Fibroblast of lung (primary cell): ENCODE results near the gene XYLT1. TPM values are rescaled to one million over a fixed set of nuclear protein-coding genes. Genes with fewer than 3 reads are reported as not detected.

Experiments
- DNase-seq, 2 donors: peaks; one replicate each; pipeline versions ENCODE4 v3.0.0 to v3.0.0-alpha.2; 2010; ENCODE audit warnings: low read depth in 2 of 2
- H2AFZ ChIP-seq: 2 replicates; pipeline ENCODE4 v1.5.1; 2012; ENCODE audit warnings: low read length, control low read depth, inconsistent platforms
- H3K27ac ChIP-seq: 2 replicates; pipeline ENCODE4 v1.5.1; 2011; ENCODE audit warnings: low read length, control low read depth; ENCODE audit not compliant: insufficient read depth
- H3K27me3 ChIP-seq: 2 replicates; pipeline ENCODE4 v1.5.1; 2011; ENCODE audit warnings: mild to moderate bottlenecking, low read length; ENCODE audit not compliant: control insufficient read depth, insufficient read depth
- H3K36me3 ChIP-seq: 2 replicates; pipeline ENCODE4 v1.5.1; 2011; ENCODE audit warnings: low read length; ENCODE audit not compliant: control insufficient read depth, insufficient read depth
- H3K4me1 ChIP-seq: 2 replicates; pipeline ENCODE4 v1.5.1; 2011; ENCODE audit warnings: low read length; ENCODE audit not compliant: control insufficient read depth, insufficient read depth; ENCODE audit errors: extremely low read depth
- H3K4me2 ChIP-seq: 2 replicates; pipeline ENCODE4 v1.5.1; 2011; ENCODE audit warnings: low read length, control low read depth; ENCODE audit not compliant: insufficient read depth; ENCODE audit errors: extremely low read depth
- H3K4me3 ChIP-seq, 4 experiments: fragments of 200-600 bp in 1 of 4; sonication (generic) in 1 of 4; replicated peaks in 1 of 4; 2 replicates each; pipeline ENCODE4 v1.5.1; 2011 to 2016; ENCODE audit warnings: low read length in 4 of 4, low read depth in 3 of 4, mild to moderate bottlenecking in 3 of 4, control low read depth in 2 of 4, inconsistent platforms in 1 of 4, mixed read lengths in 1 of 4; ENCODE audit not compliant: insufficient read depth in 1 of 4; ENCODE audit errors: control extremely low read depth in 1 of 4
- H3K79me2 ChIP-seq: 2 replicates; pipeline ENCODE4 v1.5.1; 2012; ENCODE audit warnings: mild to moderate bottlenecking, low read length, inconsistent platforms; ENCODE audit not compliant: control insufficient read depth, insufficient read depth
- H3K9ac ChIP-seq: 2 replicates; pipeline ENCODE4 v1.5.1; 2011; ENCODE audit warnings: mild to moderate bottlenecking, low read length, control low read depth; ENCODE audit not compliant: insufficient read depth
- H3K9me3 ChIP-seq: 2 replicates; pipeline ENCODE4 v1.5.1; 2012; ENCODE audit warnings: low read depth, low read length; ENCODE audit not compliant: control insufficient read depth, insufficient read depth
- H4K20me1 ChIP-seq: 2 replicates; pipeline ENCODE4 v1.5.1; 2011; ENCODE audit warnings: low read length; ENCODE audit not compliant: control insufficient read depth, insufficient read depth; ENCODE audit errors: extremely low read depth
- CTCF ChIP-seq, 2 donors: IDR thresholded peaks in 1 of 2; conservative IDR thresholded peaks in 1 of 2; 1 replicate in 1 of 2; 2 replicates in 1 of 2; pipeline ENCODE4 v1.5.1; 2011 to 2012; ENCODE audit warnings: low read length in 2 of 2, control low read depth in 1 of 2, inconsistent platforms in 1 of 2, low read depth in 1 of 2, mild to moderate bottlenecking in 1 of 2
- EZH2 ChIP-seq: IDR thresholded peaks from 2 replicates; pipeline ENCODE4 v1.5.1; 2012; ENCODE audit warnings: low read length, control low read depth, mild to moderate bottlenecking; ENCODE audit errors: missing control alignments
- polyA plus RNA-seq, 2 donors: library from polyadenylated mRNA; depleted of rRNA in 1 of 2; stranded (reverse) in 1 of 2; unstranded in 1 of 2; fragments of >200 nt; gene quantifications; 2 replicates each; pipeline ENCODE4 v1.2.1, GENCODE V29; 2011 to 2012; ENCODE audit warnings: missing spikeins in 1 of 2
- total RNA-seq: library from RNA; depleted of rRNA; stranded (reverse); fragments of >200 nt; gene quantifications from 2 replicates; pipeline ENCODE4 v1.2.1, GENCODE V29; 2014

XYLT1 gene
- total and polyA plus RNA-seq, 2 donors (not counting 1 experiment from before 2014, with no cell fraction given) = 9.3 to 21.8 TPM

- no peak overlapping the region for H3K27ac ChIP-seq
- H3K9me3 ChIP-seq = no peaks in the 10 kb centered on the region
- H4K20me1 ChIP-seq = no peaks in the 10 kb centered on the region
- H3K9ac ChIP-seq = no peak overlapping the region
- peak in 1 of 2 donors; percentile 55 for DNase-seq
- no peak overlapping the region for H2AFZ ChIP-seq
- H3K79me2 ChIP-seq = no peaks in the 10 kb centered on the region
- peak overlapping the region; percentile 41 for H3K4me2 ChIP-seq
- TF ChIP-seq EZH2 (no peak), CTCF (conservative IDR thresholded peaks at IDR 0.05 in 1 of 2, IDR thresholded peaks at IDR 0.05 in 1 of 2; ENCODE audit: low read depth in 1 of 2, low read length in 2 of 2) (no peak)
- no peaks in the 10 kb centered on the region for H3K4me1 ChIP-seq
- no peaks in the 10 kb centered on the region for H3K27me3 ChIP-seq
- no peaks in the 10 kb centered on the region for H3K36me3 ChIP-seq
- H3K4me3 ChIP-seq = no peak overlapping the region
Observed at GRCh38 chr16:17328932-17329331, 141.8 kb downstream of the XYLT1 start.

- H3K4me3 ChIP-seq = no peak overlapping the region
- no peak overlapping the region for H3K4me2 ChIP-seq
- no peaks in the 10 kb centered on the region for H3K4me1 ChIP-seq
- H3K36me3 ChIP-seq = no peaks in the 10 kb centered on the region
- H4K20me1 ChIP-seq = no peaks in the 10 kb centered on the region
- peak in 1 of 2 donors; percentile 39 for DNase-seq
- H3K79me2 ChIP-seq = no peaks in the 10 kb centered on the region
- no peaks in the 10 kb centered on the region for H3K27me3 ChIP-seq
- H2AFZ ChIP-seq = no peak overlapping the region
- no peaks in the 10 kb centered on the region for H3K9me3 ChIP-seq
- no peak overlapping the region for H3K27ac ChIP-seq
- no peak for TF ChIP-seq EZH2
- no peak for TF ChIP-seq CTCF (conservative IDR thresholded peaks at IDR 0.05 in 1 of 2, IDR thresholded peaks at IDR 0.05 in 1 of 2; ENCODE audit: low read depth in 1 of 2, low read length in 2 of 2)
- H3K9ac ChIP-seq = no peak overlapping the region
Observed at GRCh38 chr16:17327664-17328335, 143.0 kb downstream of the XYLT1 start.

GRCh38 chr16:17325476-17326143 is 145.2 kb downstream of the XYLT1 start:
- Histone ChIP-seq H3K36me3 (no peaks in the 10 kb centered on the region), H3K4me1 (no peaks in the 10 kb centered on the region), H3K27me3 (no peaks in the 10 kb centered on the region), H3K9me3 (no peaks in the 10 kb centered on the region), H3K4me2 (no peak overlapping the region), H4K20me1 (no peaks in the 10 kb centered on the region), H3K4me3 (no peak overlapping the region), H3K27ac (no peak overlapping the region), H3K79me2 (no peaks in the 10 kb centered on the region), H2AFZ (no peak overlapping the region), H3K9ac (no peak overlapping the region)
- no peak for DNase-seq
- TF ChIP-seq CTCF (conservative IDR thresholded peaks at IDR 0.05 in 1 of 2, IDR thresholded peaks at IDR 0.05 in 1 of 2; ENCODE audit: low read depth in 1 of 2, low read length in 2 of 2) = no peak
- no peak for TF ChIP-seq EZH2
